Hepatocyte (in vitro differentiated cells): ENCODE measurements around the gene SNX1.

Experiments
- CTCF ChIP-seq: fragments of 200-600 bp; sonication (generic); IDR thresholded peaks from 2 replicates; pipeline ENCODE4 v1.5.1; 2016; ENCODE audit warnings: antibody characterized with exemption, mild to moderate bottlenecking; ENCODE audit not compliant: poor library complexity
- EZH2 ChIP-seq: fragments of 200-600 bp; sonication (generic); IDR thresholded peaks from 2 replicates; pipeline ENCODE4 v1.6.1; 2016; ENCODE audit warnings: antibody characterized with exemption, mild to moderate bottlenecking, borderline replicate concordance

- no peak for TF ChIP-seq CTCF
- no peak for TF ChIP-seq EZH2
Measured at GRCh38 chr15:64060716-64061115, 35.1 kb upstream of the SNX1 start.
